HEK293 (cell line): ENCODE data around the gene MCM10.

Experiments
- CTCF ChIA-PET: fragments of 350-600 bp; formaldehyde crosslinking; extraction: SDS; loops from one replicate; lab custom pipeline; 2021; ENCODE audit warnings: antibody characterized with exemption; lab: Yijun Ruan, JAX
- POLR2A ChIA-PET: fragments of 300-600 bp; formaldehyde crosslinking; extraction: SDS; loops from one replicate; lab custom pipeline; 2020; ENCODE audit warnings: antibody characterized with exemption, inconsistent platforms; lab: Yijun Ruan, JAX
- H3K27ac ChIP-seq: fragments of 200-500 bp; sonication (Bioruptor generic); 2 replicates; pipeline ENCODE4 v1.5.1; 2014; ENCODE audit warnings: low read depth, low read length, control low read depth, inconsistent platforms; ENCODE audit errors: extremely low read depth
- H3K36me3 ChIP-seq, 2 experiments: fragments of 200-500 bp in 1 of 2; sonication (Bioruptor generic) in 1 of 2; 1 replicate in 1 of 2; 2 replicates in 1 of 2; pipeline ENCODE4 v1.5.1; 2014 to 2017; ENCODE audit warnings: inconsistent platforms in 2 of 2, low read length in 2 of 2; ENCODE audit not compliant: control insufficient read depth in 2 of 2, insufficient read depth in 1 of 2
- H3K4me1 ChIP-seq: fragments of 200-500 bp; sonication (Bioruptor generic); 2 replicates; pipeline ENCODE4 v1.5.1; 2014; ENCODE audit warnings: mild to moderate bottlenecking, low read length, inconsistent platforms; ENCODE audit not compliant: control insufficient read depth, insufficient read depth
- H3K4me3 ChIP-seq: 2 replicates; pipeline ENCODE4 v1.5.1; 2011; ENCODE audit warnings: low read depth, mild to moderate bottlenecking, control low read depth, low read length, moderate library complexity
- H3K9me3 ChIP-seq: fragments of 200-500 bp; sonication (Bioruptor generic); 2 replicates; pipeline ENCODE4 v1.5.1; 2014; ENCODE audit warnings: low read depth, low read length, inconsistent platforms; ENCODE audit not compliant: control insufficient read depth, insufficient read depth
- PRDM1 ChIP-seq: fragments of 450-650 bp; formaldehyde crosslinking; IDR thresholded peaks from 2 replicates; pipeline ENCODE4; 2016; ENCODE audit warnings: missing biosample characterization, missing genetic modification characterization
- SALL2 ChIP-seq: fragments of 450-650 bp; formaldehyde crosslinking; IDR thresholded peaks from 2 replicates; pipeline ENCODE4 v1.5.0; 2017; ENCODE audit warnings: missing biosample characterization, mild to moderate bottlenecking, missing genetic modification characterization, borderline replicate concordance
- SCRT2 ChIP-seq: fragments of 450-650 bp; formaldehyde crosslinking; IDR thresholded peaks from 2 replicates; pipeline ENCODE4 v1.5.1; 2016; ENCODE audit warnings: missing biosample characterization, missing genetic modification characterization
- TRIM28 ChIP-seq: IDR thresholded peaks from 2 replicates; pipeline ENCODE4 v1.6.1; 2011; ENCODE audit warnings: low read length, control low read depth, borderline replicate concordance
- WT1 ChIP-seq: fragments of 450-650 bp; formaldehyde crosslinking; IDR thresholded peaks from 2 replicates; pipeline ENCODE4 v1.5.1; 2016; ENCODE audit warnings: missing biosample characterization, missing genetic modification characterization
- ZFP37 ChIP-seq: fragments of 450-650 bp; formaldehyde crosslinking; IDR thresholded peaks from 2 replicates; pipeline ENCODE4 v1.5.1; 2016; ENCODE audit warnings: missing biosample characterization, missing genetic modification characterization
- ZNF140 ChIP-seq: fragments of 450-650 bp; formaldehyde crosslinking; IDR thresholded peaks from 2 replicates; pipeline ENCODE4 v1.5.1; 2016; ENCODE audit warnings: missing biosample characterization, missing genetic modification characterization
- ZNF155 ChIP-seq: fragments of 450-650 bp; formaldehyde crosslinking; IDR thresholded peaks from 2 replicates; pipeline ENCODE4 v1.5.1; 2016; ENCODE audit warnings: missing biosample characterization, missing genetic modification characterization
- ZNF2 ChIP-seq: fragments of 450-650 bp; formaldehyde crosslinking; IDR thresholded peaks from 2 replicates; pipeline ENCODE4 v1.5.1; 2016; ENCODE audit warnings: missing biosample characterization, missing genetic modification characterization
- ZNF202 ChIP-seq: fragments of 450-650 bp; formaldehyde crosslinking; IDR thresholded peaks from 2 replicates; pipeline ENCODE4 v1.5.1; 2016; ENCODE audit warnings: missing biosample characterization, missing genetic modification characterization, borderline replicate concordance
- ZNF211 ChIP-seq: fragments of 450-650 bp; formaldehyde crosslinking; IDR thresholded peaks from 2 replicates; pipeline ENCODE4 v1.5.1; 2016; ENCODE audit warnings: low read depth, missing biosample characterization, missing genetic modification characterization
- ZNF266 ChIP-seq: fragments of 450-650 bp; formaldehyde crosslinking; IDR thresholded peaks from 2 replicates; pipeline ENCODE4 v1.5.1; 2016; ENCODE audit warnings: missing biosample characterization, missing genetic modification characterization, low read depth
- ZNF335 ChIP-seq: fragments of 450-650 bp; formaldehyde crosslinking; conservative IDR thresholded peaks from 2 replicates; pipeline ENCODE4 v1.5.1; 2016; ENCODE audit warnings: missing biosample characterization, missing genetic modification characterization
- ZNF350 ChIP-seq: fragments of 450-650 bp; formaldehyde crosslinking; IDR thresholded peaks from 2 replicates; pipeline ENCODE4 v1.5.0; 2017; ENCODE audit warnings: missing biosample characterization, mild to moderate bottlenecking, missing genetic modification characterization
- ZNF530 ChIP-seq: fragments of 450-650 bp; formaldehyde crosslinking; IDR thresholded peaks from 2 replicates; pipeline ENCODE4 v1.5.1; 2016; ENCODE audit warnings: low read depth, missing biosample characterization, missing genetic modification characterization
- ZNF600 ChIP-seq: fragments of 450-650 bp; formaldehyde crosslinking; IDR thresholded peaks from 2 replicates; pipeline ENCODE4 v1.5.1; 2016; ENCODE audit warnings: missing biosample characterization, missing genetic modification characterization
- ZNF707 ChIP-seq: fragments of 450-650 bp; formaldehyde crosslinking; IDR thresholded peaks from 2 replicates; pipeline ENCODE4 v1.5.1; 2016; ENCODE audit warnings: missing biosample characterization, missing genetic modification characterization
- ZNF776 ChIP-seq: fragments of 450-650 bp; formaldehyde crosslinking; IDR thresholded peaks from 2 replicates; pipeline ENCODE4 v1.5.0; 2017; ENCODE audit warnings: missing biosample characterization, missing genetic modification characterization, borderline replicate concordance
- TF ChIP-seq, protein P1 (sequence below): fragments of 450-650 bp; formaldehyde crosslinking; optimal IDR thresholded peaks from 2 replicates; pipeline ENCODE3; 2016; ENCODE audit warnings: missing biosample characterization, mild to moderate bottlenecking, missing genetic modification characterization
- TF ChIP-seq, protein P2 (sequence below): fragments of 450-650 bp; formaldehyde crosslinking; IDR thresholded peaks from 2 replicates; pipeline ENCODE4 v1.5.1; 2016; ENCODE audit warnings: missing biosample characterization, missing genetic modification characterization
- TF ChIP-seq, protein P3 (sequence below): fragments of 450-650 bp; formaldehyde crosslinking; IDR thresholded peaks from 2 replicates; pipeline ENCODE4 v1.5.1; 2016; ENCODE audit warnings: missing biosample characterization, missing genetic modification characterization, low read depth
- TF ChIP-seq, protein P4 (sequence below): fragments of 450-650 bp; formaldehyde crosslinking; IDR thresholded peaks from 2 replicates; pipeline ENCODE4 v1.5.1; 2016; ENCODE audit warnings: missing biosample characterization, missing genetic modification characterization

The MCM10 gene

DNA sequence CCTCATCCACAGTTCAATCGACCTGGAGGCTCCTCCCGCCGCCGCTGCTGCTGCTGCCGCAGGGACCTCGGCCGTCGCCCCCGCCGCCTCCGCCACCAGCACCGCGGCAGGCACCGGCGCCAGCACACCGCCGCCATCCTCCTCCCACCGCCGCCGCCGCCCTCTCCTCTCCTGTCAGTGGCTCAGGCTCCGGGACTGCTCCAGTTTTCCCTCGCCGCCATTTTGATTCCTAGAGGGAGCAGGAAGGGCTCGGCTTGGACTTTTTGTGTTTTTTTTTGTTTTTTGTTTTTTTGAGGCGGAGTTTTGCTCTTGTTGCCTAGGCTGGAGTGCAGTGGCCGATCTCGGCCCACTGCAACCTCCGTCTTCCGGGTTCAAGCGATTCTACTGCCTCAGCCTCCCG, 3.0 kb upstream of the MCM10 start (continued):
- TF ChIP-seq WT1 (tag by site-specific recombination) (no peak), ZNF155 (tag by site-specific recombination) (no peak)

DNA sequence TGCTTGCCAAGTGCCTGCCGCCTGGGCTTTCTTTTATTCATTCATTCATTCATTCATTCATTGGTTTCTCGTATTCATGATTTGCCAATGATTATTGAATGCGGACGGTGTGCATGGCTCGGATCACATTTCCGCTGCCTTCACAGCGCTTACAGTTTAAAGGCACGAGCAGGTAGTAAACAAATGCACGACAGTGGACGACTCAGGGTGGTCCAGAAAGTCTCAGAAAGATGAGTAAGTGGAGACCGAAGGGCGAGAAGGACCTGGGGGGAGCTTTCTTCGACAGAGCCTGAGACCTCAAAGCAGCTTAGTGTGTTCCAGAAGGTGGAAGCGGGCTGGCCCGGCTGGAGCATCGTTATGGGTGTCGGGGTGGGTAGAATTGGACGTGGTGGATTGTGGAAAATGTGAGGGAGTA, 506 bp downstream of the MCM10 start:
- POLR2A ChIA-PET, result interaction anchor here (1.0 to 2.2 kb wide), 2 partner anchors 138 to 140 kb away, joined by 3 to 4 read pairs; partner anchors contain the start of gene PHYH
- H3K9me3 ChIP-seq, result no peaks in the 10 kb centered on the region
- peak overlapping the region; percentile 67 for H3K4me3 ChIP-seq
- CTCF ChIA-PET, result interaction anchor here (0.5 to 2.1 kb wide), 9 partner anchors 8 to 1091 kb away, joined by 3 to 9 read pairs (median 4); no protein-coding TSS in a partner anchor
- H3K36me3 ChIP-seq, result peaks cover 17 to 31% of the 10 kb centered on the region in 2 experiments
- TF ChIP-seq ZFP37 (tag by site-specific recombination) (0 out of 2 replicates have a peak, but pooled peaks have one; percentile 1), ZNF2 (no peak), ZNF335 (tag by site-specific recombination) (peak; percentile 62), ZNF600 (tag by site-specific recombination) (0 out of 2 replicates have a peak, but pooled peaks have one; percentile 28)
- TF ChIP-seq, protein P1, sequence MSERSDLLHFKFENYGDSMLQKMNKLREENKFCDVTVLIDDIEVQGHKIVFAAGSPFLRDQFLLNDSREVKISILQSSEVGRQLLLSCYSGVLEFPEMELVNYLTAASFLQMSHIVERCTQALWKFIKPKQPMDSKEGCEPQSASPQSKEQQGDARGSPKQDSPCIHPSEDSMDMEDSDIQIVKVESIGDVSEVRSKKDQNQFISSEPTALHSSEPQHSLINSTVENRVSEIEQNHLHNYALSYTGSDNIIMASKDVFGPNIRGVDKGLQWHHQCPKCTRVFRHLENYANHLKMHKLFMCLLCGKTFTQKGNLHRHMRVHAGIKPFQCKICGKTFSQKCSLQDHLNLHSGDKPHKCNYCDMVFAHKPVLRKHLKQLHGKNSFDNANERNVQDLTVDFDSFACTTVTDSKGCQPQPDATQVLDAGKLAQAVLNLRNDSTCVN (tag by site-specific recombination), result peak; percentile 27
- TF ChIP-seq, all 188 proteins: peak for 4
- peak overlapping the region; percentile 39; the same call in 1 of the 2 replicates for H3K27ac ChIP-seq
- no peaks in the 10 kb centered on the region for H3K4me1 ChIP-seq

DNA sequence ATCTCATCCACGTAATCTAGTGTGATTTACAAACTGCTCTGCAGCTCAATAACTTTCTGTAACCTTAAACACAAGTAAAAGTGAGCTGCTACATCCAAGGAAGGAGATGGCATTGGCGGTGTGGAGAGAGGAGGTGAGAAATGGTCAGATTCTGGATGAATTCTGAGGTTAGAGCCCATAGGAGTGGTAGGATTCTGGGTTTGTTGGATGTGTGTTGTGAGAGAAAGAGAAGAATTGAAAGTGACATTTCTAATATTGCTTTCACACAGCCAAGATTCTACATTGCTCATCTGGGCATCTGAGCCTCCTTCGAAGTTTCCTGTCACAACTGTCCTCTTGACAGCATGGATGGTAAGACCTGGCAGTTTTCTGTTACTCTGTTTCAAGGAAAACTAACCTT, 2.5 kb downstream of the MCM10 start:
- ChIA-PET CTCF (no interaction called here), POLR2A (no interaction called here)
- H3K4me1 ChIP-seq, result no peaks in the 10 kb centered on the region
- peaks cover 23 to 50% of the 10 kb centered on the region in 2 experiments for H3K36me3 ChIP-seq
- no peaks in the 10 kb centered on the region for H3K9me3 ChIP-seq
- H3K27ac ChIP-seq, result no peak overlapping the region
- no peak overlapping the region for H3K4me3 ChIP-seq
- peak; percentile 93 for TF ChIP-seq PRDM1 (tag by site-specific recombination)
- TF ChIP-seq ZNF776 (tag by site-specific recombination), result no peak
- TF ChIP-seq ZNF707 (tag by site-specific recombination), result no peak
- no peak for TF ChIP-seq TRIM28
- no peak for TF ChIP-seq ZNF530 (tag by site-specific recombination)
- TF ChIP-seq, protein P2, sequence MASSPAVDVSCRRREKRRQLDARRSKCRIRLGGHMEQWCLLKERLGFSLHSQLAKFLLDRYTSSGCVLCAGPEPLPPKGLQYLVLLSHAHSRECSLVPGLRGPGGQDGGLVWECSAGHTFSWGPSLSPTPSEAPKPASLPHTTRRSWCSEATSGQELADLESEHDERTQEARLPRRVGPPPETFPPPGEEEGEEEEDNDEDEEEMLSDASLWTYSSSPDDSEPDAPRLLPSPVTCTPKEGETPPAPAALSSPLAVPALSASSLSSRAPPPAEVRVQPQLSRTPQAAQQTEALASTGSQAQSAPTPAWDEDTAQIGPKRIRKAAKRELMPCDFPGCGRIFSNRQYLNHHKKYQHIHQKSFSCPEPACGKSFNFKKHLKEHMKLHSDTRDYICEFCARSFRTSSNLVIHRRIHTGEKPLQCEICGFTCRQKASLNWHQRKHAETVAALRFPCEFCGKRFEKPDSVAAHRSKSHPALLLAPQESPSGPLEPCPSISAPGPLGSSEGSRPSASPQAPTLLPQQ (tag by site-specific recombination), result 0 out of 2 replicates have a peak, but pooled peaks have one; percentile 3
- TF ChIP-seq SALL2 (tag by site-specific recombination), result no peak
- no peak for TF ChIP-seq ZNF266
- no peak for TF ChIP-seq SCRT2 (tag by site-specific recombination)
- TF ChIP-seq ZNF350 (tag by site-specific recombination), result no peak
- TF ChIP-seq ZNF140 (tag by site-specific recombination), result no peak

DNA sequence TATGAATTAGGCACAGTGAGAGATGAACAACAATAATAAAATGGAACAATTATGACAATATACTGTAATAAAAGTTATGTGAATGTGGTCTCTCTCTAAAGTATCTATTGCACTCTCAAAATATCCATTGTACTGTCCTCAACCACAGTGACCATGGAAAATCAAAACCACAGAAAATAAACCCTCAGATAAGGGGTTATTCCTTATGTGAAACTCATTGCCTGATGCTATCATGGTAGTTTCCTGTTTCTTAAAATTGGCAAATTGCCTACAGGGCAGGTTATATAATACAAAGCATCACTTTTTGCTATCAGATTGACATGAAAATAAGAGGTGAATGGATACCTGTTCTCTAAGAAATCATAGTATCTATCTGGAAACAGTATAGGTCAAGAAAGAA, 3.8 kb downstream of the MCM10 start:
- Histone ChIP-seq H3K27ac (no peak overlapping the region), H3K36me3 (peaks cover 30 to 61% of the 10 kb centered on the region in 2 experiments), H3K9me3 (no peaks in the 10 kb centered on the region), H3K4me1 (no peaks in the 10 kb centered on the region), H3K4me3 (no peak overlapping the region)
- ChIA-PET CTCF (no interaction called here), POLR2A (no interaction called here)
- no peak for TF ChIP-seq ZNF211 (tag by site-specific recombination)
- TF ChIP-seq, protein P3, sequence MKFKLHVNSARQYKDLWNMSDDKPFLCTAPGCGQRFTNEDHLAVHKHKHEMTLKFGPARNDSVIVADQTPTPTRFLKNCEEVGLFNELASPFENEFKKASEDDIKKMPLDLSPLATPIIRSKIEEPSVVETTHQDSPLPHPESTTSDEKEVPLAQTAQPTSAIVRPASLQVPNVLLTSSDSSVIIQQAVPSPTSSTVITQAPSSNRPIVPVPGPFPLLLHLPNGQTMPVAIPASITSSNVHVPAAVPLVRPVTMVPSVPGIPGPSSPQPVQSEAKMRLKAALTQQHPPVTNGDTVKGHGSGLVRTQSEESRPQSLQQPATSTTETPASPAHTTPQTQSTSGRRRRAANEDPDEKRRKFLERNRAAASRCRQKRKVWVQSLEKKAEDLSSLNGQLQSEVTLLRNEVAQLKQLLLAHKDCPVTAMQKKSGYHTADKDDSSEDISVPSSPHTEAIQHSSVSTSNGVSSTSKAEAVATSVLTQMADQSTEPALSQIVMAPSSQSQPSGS (tag by site-specific recombination), result no peak
- TF ChIP-seq, protein P4, sequence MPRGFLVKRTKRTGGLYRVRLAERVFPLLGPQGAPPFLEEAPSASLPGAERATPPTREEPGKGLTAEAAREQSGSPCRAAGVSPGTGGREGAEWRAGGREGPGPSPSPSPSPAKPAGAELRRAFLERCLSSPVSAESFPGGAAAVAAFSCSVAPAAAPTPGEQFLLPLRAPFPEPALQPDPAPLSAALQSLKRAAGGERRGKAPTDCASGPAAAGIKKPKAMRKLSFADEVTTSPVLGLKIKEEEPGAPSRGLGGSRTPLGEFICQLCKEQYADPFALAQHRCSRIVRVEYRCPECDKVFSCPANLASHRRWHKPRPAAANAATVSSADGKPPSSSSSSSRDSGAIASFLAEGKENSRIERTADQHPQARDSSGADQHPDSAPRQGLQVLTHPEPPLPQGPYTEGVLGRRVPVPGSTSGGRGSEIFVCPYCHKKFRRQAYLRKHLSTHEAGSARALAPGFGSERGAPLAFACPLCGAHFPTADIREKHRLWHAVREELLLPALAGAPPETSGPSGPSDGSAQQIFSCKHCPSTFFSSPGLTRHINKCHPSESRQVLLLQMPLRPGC (tag by site-specific recombination), result no peak
- no peak for TF ChIP-seq ZNF202 (tag by site-specific recombination)
